ENCODE results near the gene NTN4.
"Not testable (repeated sequence)": the region's sequence is repeated elsewhere in the genome, so short reads cannot be mapped to it uniquely, and the experiment has no call there.

NTN4 gene

GRCh38 chr12:95790033-95790916 lies at the start of gene NTN4:
Gene NTN4, minus strand, starts transcription at chr12:95790764. Its CDS starts 455 bp downstream, at chr12:95790309.
- DNase-seq: peak; percentile 62

GRCh38 chr12:95838125-95838524 lies 47.6 kb upstream of the NTN4 start:
- no peak for DNase-seq

GRCh38 chr12:95837240-95838038 lies 46.9 kb upstream of the NTN4 start:
- no peak for DNase-seq

- DNase-seq: no peak
These were observed 46.2 kb upstream of the NTN4 start for GRCh38 chr12:95836630-95837239.

- DNase-seq: no peak
These were observed 45.6 kb upstream of the NTN4 start for GRCh38 chr12:95836185-95836609.

- no peak for DNase-seq
These were observed 44.0 kb upstream of the NTN4 start for GRCh38 chr12:95834572-95834971.

- no peak for DNase-seq
These were observed 39.9 kb upstream of the NTN4 start for GRCh38 chr12:95830335-95831089.

GRCh38 chr12:95829395-95829794 lies 38.8 kb upstream of the NTN4 start:
- DNase-seq: no peak

GRCh38 chr12:95820096-95820703 lies 29.6 kb upstream of the NTN4 start:
- no peak for DNase-seq

GRCh38 chr12:95815632-95816212 lies 25.2 kb upstream of the NTN4 start:
- no peak for DNase-seq

GRCh38 chr12:95812155-95812554 lies 21.6 kb upstream of the NTN4 start:
- DNase-seq: not testable (repeated sequence)

GRCh38 chr12:95810411-95810810 lies 19.8 kb upstream of the NTN4 start:
- no peak for DNase-seq

GRCh38 chr12:95809000-95809680 lies 18.6 kb upstream of the NTN4 start:
- no peak for DNase-seq

- DNase-seq: no peak
These were observed 17.6 kb upstream of the NTN4 start for GRCh38 chr12:95808146-95808545.

- no peak for DNase-seq
These were observed 15.5 kb upstream of the NTN4 start for GRCh38 chr12:95805864-95806671.

GRCh38 chr12:95804291-95804690 lies 13.7 kb upstream of the NTN4 start:
- no peak for DNase-seq

- no peak for DNase-seq
These were observed 13.3 kb upstream of the NTN4 start for GRCh38 chr12:95803817-95804216.

GRCh38 chr12:95802482-95803270 lies 12.1 kb upstream of the NTN4 start:
- no peak for DNase-seq

- DNase-seq: no peak
These were observed 6.4 kb upstream of the NTN4 start for GRCh38 chr12:95796982-95797289.

All from activated CD8-positive, alpha-beta memory T cell treated with anti-CD3 and anti-CD28 coated beads for 24 hours (primary cell).